ENCODE measurements around the gene SLC25A45.

Gene SLC25A45
- long read RNA-seq, donor 1, partial matches to known transcripts = 35 of 42 reads
- long read RNA-seq, donor 1, other reads (novel, unspliced or antisense) = 7 of 42 reads
- long read RNA-seq, donor 2, partial matches to known transcripts = 40 of 40 reads
- long read RNA-seq, donor 2, other reads (novel, unspliced or antisense) = 0 of 40 reads
- long read RNA-seq, donor 3, partial matches to known transcripts = 0 of 2 reads
- long read RNA-seq, donor 3, other reads (novel, unspliced or antisense) = 0 of 2 reads
- long read RNA-seq, donor 4, partial matches to known transcripts = 0 of 1 reads
- long read RNA-seq, donor 4, other reads (novel, unspliced or antisense) = 0 of 1 reads
- long read RNA-seq, donor 5, partial matches to known transcripts = 0 of 1 reads
- long read RNA-seq, donor 5, other reads (novel, unspliced or antisense) = 0 of 1 reads
- long read RNA-seq, donor 6, partial matches to known transcripts = 0 of 1 reads
- long read RNA-seq, donor 6, other reads (novel, unspliced or antisense) = 0 of 1 reads
- long read RNA-seq, donor 7, partial matches to known transcripts = 0 of 1 reads
- long read RNA-seq, donor 7, other reads (novel, unspliced or antisense) = 0 of 1 reads
- long read RNA-seq, donor 8, partial matches to known transcripts = 0 of 1 reads
- long read RNA-seq, donor 8, other reads (novel, unspliced or antisense) = 0 of 1 reads

DNA sequence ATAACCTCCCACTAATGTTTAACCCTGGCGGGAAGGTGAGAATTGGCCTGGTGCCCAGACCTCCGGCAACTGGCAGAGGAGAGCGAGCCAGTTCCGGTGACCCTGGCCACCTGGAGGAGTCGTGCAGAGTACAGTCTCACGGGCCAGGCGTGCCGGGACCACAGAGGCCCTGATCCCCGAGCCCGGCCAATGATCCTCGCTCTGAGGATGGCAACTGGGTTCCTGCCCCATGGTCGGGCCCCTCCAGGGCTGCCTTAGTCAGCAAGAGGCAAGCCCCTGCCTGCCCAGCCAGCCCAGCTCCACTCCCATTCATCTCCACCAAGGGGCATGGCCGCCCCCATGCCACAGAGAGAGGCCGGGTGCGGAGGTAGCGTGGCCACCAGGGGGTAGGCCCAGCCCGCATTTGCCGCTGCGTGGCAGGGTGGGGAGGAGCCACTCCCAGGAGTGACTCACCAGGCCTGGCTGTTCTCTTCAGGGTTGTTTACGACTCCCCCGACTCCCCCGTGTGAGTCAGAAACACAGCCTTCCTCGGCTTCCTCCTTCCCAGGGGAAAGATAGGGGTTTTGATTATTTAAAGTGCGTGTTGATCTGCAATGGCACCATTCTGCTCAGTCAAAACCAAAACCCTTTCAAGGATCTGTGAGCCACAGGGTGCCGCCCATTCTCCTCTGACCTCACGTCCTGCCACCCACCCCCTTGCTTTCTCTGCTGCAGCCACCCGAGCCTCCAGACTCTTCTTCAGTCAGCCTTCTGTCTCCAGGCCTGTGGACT lies at the start of gene SLC25A45:
Gene SLC25A45 (minus strand): TSS at position 614 of the 771 bp plus-strand sequence. CDS start 695 bp downstream, outside the sequence.
- DNase-seq = peak; percentile 90

DNA sequence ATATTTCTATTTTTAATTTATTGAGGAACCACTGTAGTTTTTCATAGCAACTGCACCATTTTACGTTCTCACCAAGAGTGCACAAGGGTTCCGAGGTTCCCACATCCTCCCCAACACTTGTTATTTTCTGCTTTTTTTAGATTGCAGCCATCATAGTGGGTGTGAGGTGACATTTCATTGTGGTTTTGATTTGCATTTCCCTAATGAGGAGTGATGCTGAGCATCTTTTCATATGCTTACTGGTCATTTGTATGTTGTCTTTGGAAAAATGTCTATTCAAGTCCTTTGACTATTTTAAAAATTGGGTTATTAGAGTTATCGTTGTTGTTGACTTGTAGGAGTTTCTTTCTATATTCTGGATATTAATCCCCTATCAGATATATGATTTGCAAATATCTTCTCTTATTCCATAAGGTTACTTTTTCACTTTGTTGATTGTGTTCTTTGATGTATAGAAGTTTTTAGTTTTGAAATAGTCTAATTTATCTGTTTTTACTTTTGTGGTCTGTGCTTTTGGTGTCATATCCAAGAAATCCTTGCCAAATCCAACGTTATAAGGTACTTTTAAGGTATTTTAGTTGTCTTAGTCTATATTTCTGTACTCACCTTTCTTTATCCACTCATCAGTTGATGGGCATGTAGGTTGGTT lies 49.1 kb upstream of the SLC25A45 start:
- DNase-seq = no peak

DNA sequence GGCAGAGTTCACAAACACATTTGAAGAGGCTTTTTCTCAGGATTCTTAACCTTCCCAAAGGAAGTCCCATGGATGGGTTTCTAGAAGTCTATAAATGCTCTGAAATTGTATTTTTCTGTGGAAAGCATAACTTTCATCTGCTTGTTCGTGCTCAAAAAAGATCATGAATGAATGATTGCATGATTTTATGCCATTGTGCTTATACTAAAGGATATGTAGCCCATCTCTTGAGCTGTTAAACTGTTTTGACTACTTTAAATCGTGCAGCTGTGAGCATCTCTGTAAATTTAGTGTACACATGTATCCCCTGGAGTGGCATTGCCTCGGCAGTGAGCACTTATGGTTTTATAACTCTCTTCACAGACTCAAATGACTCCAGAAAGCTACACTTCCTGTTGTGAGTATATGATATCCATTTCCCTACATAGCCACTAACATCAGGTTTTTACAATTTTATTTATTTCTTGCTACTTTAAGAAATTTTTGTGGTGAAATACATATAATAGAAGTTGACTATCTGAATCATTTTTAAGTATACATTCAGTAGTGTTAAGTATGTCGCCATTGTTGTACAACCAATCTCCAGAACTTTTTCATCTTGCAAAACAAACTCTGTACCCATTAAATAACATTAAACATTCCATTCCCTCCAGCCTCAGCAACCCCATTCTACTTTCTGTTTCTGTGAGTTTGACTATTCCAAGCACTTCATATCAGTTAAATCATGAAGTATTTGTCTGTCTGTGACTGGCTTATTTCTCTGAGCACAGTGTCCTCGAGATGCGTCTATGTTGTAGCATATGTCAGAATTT lies 48.2 kb upstream of the SLC25A45 start:
- DNase-seq = no peak

DNA sequence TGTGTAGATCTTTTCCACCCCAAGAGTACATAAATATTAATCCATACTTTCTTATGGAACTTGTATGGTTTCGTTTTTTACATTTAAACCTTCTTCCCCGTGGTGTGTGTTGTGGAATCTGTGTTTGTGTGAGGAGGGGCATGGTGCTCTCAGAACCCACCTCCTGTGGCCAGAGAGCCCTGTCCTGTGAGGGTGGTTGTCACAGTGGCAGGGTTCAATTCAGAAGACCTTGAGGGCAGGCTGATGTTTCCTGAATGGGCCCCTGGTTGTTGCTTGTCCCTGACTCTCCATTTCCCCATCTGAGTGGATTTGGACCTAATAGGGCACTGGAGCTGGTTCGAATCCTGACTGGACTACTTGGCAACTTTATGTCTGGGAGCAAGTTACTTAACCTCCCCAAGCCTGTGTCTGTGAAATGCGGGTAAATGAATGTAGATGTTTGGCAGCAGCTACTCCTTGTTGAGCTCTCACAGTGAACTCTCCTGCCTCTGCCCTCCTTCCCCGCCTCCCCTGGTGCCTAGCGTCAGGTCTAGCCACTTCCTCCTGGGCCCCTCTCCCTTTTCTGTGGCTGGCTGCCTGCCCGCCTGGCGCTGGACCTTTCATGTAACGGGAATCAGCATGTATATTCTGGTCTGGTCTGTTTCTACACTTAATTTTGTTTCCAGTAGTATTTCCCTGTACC lies 47.4 kb upstream of the SLC25A45 start:
- no peak for DNase-seq

- no peak for DNase-seq
These were observed 46.7 kb upstream of the SLC25A45 start for GRCh38 chr11:65429068-65429681.

- DNase-seq = no peak
These were observed 46.2 kb upstream of the SLC25A45 start for GRCh38 chr11:65428578-65429067.

- DNase-seq = no peak
These were observed 45.5 kb upstream of the SLC25A45 start for GRCh38 chr11:65427691-65428577.

GRCh38 chr11:65426839-65427690 lies 44.6 kb upstream of the SLC25A45 start:
- DNase-seq = no peak

- no peak for DNase-seq
These were observed 43.8 kb upstream of the SLC25A45 start for GRCh38 chr11:65425971-65426838.

DNA sequence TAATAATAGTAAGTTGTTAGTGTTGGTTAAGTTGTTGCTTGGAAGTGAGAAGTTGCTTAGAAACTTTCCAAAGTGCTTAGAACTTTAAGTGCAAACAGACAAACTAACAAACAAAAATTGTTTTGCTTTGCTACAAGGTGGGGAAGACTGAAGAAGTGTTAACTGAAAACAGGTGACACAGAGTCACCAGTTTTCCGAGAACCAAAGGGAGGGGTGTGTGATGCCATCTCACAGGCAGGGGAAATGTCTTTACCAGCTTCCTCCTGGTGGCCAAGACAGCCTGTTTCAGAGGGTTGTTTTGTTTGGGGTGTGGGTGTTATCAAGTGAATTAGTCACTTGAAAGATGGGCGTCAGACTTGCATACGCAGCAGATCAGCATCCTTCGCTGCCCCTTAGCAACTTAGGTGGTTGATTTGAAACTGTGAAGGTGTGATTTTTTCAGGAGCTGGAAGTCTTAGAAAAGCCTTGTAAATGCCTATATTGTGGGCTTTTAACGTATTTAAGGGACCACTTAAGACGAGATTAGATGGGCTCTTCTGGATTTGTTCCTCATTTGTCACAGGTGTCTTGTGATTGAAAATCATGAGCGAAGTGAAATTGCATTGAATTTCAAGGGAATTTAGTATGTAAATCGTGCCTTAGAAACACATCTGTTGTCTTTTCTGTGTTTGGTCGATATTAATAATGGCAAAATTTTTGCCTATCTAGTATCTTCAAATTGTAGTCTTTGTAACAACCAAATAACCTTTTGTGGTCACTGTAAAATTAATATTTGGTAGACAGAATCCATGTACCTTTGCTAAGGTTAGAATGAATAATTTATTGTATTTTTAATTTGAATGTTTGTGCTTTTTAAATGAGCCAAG lies 42.9 kb upstream of the SLC25A45 start:
- no peak for DNase-seq

DNA sequence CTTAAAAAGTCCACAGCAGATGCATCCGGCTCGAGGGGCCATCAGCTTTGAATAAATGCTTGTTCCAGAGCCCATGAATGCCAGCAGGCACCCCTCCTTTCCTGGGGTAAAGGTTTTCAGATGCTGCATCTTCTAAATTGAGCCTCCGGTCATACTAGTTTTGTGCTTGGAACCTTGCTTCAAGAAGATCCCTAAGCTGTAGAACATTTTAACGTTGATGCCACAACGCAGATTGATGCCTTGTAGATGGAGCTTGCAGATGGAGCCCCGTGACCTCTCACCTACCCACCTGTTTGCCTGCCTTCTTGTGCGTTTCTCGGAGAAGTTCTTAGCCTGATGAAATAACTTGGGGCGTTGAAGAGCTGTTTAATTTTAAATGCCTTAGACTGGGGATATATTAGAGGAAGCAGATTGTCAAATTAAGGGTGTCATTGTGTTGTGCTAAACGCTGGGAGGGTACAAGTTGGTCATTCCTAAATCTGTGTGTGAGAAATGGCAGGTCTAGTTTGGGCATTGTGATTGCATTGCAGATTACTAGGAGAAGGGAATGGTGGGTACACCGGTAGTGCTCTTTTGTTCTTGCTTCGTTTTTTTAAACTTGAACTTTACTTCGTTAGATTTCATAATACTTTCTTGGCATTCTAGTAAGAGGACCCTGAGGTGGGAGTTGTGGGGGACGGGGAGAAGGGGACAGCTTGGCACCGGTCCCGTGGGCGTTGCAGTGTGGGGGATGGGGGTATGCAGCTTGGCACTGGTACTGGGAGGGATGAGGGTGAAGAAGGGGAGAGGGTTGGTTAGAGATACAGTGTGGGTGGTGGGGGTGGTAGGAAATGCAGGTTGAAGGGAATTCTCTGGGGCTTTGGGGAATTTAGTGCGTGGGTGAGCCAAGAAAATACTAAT lies 42.0 kb upstream of the SLC25A45 start:
- DNase-seq = no peak

DNA sequence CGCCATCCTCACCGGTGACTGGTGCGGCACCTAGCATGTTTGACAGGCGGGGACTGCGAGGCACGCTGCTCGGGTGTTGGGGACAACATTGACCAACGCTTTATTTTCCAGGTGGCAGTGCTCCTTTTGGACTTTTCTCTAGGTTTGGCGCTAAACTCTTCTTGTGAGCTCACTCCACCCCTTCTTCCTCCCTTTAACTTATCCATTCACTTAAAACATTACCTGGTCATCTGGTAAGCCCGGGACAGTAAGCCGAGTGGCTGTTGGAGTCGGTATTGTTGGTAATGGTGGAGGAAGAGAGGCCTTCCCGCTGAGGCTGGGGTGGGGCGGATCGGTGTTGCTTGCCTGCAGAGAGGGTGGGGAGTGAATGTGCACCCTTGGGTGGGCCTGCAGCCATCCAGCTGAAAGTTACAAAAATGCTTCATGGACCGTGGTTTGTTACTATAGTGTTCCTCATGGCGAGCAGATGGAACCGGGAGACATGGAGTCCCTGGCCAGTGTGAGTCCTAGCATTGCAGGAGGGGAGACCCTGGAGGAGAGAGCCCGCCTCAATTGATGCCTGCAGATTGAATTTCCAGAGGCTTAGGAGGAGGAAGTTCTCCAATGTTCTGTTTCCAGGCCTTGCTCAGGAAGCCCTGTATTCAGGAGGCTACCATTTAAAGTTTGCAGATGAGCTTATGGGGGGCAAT lies 41.2 kb upstream of the SLC25A45 start:
- no peak for DNase-seq

DNA sequence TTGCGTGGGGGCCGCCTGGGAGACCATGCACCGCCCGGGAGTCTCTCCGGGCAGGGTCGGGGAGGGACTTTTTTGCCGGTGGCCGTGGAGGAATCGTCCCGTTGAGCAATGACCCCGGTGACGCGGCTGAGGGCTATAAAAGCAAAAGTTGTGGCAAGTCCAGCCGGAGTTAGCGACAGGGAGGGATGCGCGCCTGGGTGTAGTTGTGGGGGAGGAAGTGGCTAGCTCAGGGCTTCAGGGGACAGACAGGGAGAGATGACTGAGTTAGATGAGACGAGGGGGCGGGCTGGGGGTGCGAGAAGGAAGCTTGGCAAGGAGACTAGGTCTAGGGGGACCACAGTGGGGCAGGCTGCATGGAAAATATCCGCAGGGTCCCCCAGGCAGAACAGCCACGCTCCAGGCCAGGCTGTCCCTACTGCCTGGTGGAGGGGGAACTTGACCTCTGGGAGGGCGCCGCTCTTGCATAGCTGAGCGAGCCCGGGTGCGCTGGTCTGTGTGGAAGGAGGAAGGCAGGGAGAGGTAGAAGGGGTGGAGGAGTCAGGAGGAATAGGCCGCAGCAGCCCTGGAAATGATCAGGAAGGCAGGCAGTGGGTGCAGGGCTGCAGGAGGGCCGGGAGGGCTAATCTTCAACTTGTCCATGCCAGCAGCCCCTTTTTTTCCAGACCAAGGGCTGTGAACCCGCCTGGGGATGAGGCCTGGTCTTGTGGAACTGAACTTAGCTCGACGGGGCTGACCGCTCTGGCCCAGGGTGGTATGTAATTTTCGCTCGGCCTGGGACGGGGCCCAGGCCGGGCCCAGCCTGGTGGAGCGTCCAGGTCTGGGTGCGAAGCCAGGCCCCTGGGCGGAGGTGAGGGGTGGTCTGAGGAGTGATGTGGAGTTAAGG lies 40.4 kb upstream of the SLC25A45 start, which contains the start of gene NEAT1:
Gene NEAT1 (plus strand): TSS at position 166 of the 883 bp plus-strand sequence.
- DNase-seq = peak; percentile 94
